Activated naive CD4-positive, alpha-beta T cell (primary cell): ENCODE results near the gene KLF13.

ENCODE experiments used
- DNase-seq, 4 experiments: peaks; one replicate each; lab custom pipeline; 2025; lab: John Stamatoyannopoulos, UW

Gene KLF13

DNA sequence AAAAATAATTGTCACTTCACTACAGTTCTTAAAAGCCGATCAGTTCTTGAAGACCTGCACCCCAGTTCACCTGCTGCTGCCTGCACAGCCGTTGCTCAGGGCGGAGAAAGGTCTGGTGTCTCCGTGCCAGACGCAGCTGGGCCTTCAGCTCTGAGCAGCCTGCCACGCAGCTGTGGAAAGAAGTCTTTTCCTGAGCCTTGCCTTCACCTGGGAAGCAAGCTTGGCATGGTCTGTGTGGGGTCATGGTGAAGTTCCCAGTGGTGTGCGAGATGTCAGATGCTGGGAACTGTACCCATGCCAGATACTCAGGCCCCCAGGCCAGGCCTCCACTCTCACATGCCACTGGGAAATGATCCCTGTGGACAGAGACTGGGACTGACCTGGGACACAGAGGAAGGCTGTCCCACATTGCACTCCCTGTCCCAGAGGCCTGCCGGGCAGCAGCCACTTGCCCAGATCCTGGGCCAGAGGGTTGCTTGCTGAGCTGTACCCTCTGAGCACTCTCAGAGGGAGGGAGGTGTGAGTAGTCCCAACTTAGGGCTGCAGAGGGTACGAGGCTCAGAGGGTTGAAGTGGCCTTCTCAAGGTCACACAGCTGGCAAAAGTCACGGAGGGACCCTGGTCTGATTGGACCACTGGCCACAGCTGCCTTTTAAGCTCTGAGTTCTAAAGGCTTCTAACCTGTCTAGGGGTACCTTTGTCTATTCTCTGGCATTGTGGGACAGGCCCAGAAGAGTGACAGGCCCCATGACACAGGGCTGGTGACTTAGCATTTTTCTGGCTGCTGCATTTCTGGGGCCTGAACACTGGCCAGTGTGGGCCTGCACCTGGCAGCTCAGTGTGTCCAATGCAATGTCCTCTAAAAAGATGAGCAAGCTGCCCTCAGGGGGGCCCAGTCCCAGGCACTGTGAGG is 55.4 kb downstream of the KLF13 start:
- no peak for DNase-seq

DNA sequence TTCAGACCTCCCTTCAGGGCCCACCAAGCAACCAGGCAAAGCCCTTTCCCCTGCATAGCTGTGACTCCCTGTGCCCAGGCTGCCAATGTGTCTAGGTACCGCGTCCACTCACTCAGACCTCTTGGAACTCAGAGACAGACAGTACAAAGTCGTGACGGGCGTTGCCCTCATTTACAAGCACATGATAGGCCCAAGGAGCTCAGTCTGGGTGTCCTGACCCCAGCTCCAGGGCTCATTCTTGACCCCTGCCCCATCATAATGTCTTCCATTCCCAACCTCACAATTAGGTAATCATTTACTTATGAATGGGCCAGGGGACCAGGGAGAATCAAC is 56.0 kb downstream of the KLF13 start:
- no peak for DNase-seq

DNA sequence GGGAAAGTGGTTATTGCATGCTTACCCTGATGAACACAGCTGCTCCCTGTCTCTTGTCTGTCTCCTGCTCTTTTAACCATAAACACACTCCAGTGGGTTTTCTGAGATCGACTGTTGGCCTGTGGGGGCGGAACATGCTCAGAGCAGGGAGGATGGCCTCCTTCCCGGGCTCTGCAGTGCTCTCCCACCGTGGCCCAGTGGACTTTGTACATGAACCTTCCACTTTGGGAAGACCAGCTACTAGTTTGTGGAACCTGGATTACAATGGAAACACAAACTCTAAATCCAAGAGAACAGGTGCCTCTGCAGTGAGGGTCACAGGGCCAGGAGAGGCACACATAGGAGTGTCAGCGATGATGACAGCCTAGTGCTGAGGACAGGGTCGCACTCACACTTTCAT is 56.5 kb downstream of the KLF13 start:
- no peak for DNase-seq

DNA sequence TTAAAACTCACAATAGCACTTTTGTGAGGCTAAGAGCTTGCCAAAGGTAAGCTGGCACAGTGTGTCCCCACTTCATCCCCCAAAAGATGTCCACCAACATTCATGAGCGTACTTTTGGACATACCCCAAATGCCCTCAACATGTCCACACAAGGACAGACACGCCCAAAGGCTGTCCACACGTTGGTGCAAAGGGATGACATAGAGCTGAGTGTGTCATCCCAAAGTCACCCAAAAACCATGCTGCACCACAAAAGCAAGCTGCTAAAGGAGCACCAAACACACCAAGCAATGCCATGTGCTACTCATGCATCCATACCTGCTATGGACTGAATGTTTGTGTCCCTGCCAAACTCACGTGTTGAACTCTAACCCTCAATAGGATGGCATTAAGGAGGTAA is 57.9 kb downstream of the KLF13 start:
- DNase-seq, result no peak

DNA sequence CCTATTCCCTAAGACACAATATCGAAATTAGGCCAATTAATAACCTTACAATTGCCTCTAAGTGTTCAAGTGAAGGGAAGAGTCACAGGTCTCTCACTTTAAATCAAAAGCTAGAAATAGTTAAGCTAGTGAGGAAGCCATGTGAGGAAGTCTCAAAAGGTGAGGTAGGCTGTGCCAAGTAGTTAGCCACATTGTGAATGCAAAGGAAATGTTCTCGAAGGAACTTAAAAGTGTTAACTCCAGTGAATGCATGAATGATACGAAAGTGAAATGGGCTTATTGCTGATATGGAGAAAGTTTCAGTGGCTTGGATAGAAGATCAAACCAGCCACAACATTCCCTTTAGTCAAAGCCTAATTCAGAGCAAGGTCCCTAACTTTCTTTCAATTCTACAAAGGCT is 59.1 kb downstream of the KLF13 start:
- DNase-seq, result no peak

DNA sequence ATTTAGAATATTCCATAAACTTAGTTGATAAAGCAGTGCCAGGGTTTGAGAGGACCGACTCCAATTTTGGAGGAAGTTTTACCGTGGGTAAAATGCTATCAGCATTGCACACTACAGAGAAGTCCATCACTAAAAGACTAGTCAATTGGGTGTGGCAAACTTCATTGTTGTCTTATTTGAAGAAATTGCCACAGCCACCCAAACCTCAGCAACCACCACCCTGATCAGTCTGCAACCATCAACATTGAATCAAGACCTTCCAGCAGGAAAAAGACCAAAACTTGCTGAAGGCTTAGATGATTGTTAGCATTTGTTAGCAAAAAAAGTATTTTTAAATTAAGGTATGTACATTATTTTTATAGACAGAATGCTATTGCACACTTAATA is 60.5 kb downstream of the KLF13 start:
- no peak for DNase-seq

DNA sequence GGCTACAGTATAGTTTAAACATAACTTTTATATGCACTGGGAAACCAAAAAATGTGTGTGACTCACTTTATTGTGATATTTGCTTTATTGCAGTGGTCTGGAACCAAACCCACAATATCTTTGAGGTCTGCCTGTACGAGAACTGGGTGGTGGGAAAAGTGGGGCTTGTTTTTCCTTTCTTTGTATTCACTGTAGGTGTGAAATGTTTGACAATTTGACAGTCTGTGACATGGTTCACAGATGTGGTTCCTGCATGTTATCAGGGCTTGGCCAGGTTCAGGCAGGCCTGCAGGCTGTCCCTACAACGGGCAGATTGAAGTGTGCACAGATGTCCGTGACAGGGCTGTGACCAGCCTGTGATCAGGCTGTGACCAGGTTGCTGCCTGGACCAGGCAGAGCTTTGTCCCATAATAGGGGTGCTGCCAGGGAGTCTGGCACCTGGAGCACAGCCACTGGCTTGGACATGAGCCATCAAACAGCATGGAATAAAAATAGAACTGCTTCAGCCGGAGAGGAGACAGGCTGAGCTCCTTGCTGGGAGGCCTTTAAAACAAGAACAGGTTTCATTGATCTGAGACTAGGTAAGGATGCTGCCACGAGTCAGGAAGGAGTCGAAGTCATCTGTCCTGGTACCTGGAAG is 61.0 kb downstream of the KLF13 start:
- DNase-seq, result no peak

DNA sequence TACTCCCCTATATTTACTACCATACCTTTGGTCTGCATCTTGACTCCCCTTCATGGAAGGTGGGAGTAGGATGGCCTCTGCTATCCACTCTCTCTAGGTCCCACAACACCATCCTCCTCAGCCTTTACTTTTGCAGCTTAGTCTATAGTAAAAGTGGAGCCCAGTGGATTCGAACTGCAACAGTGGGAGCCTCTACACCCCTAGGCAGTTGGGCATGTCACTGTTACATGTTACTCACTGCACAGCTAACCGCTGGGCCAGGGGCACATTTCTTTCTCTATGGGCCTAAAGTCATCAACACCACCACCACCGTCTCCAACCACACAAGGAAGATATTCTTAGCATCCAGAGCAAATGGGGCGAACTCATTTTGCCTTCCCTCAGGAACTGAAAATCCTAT is 62.9 kb downstream of the KLF13 start:
- DNase-seq, result no peak

DNA sequence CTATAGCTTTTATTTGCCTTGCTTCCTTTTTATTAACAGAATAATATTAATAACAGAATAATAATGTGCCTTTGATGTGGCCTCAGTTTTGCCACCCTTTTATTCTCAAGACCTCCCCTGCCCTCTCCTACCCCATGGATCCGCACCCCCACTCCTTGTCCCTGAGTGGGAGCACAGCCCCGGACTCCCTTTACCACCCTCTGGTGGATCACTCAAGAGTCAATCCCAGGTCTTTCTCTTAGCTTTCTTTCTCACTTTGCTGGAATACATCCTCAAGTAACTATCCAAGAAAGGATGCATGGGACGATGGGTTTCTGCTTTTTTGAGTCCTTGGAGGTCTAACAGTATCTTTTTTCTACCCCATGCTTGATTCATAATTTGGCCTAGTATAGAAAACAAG is 63.4 kb downstream of the KLF13 start:
- DNase-seq, result no peak

DNA sequence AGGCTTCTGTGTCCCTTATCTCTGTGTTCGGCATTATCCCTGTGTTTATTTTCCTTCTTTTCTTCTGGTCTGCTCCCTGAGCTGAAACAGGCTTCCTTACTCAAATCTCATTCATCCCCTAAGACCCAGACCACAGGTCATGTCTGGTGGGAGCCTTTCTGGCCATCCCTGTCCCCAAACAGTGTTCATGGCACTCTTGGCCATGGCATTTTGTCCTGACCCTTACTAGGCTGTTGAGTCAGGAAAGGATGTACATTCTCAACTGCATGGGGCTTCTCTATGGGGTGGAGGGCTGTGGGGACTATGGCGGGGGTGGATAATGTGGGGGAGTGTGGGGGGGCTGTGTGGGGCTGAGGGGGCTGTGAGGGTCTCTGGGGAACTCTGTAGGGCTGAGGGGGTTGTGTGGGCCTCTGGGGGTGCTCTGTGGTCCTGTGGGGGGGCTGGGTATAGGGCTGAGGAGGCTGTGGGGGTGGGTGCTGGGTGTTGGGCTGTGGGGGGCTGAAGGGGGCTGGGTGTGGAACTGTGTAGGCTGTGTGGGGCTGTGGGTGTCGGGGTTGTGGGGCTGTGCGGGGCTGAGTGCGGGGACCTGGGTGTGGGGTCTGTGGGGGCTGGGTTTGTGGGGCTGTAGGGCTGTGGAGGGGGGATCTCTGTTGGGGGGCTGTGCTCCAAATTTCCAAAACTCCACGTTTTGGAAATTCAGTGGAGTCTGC is 64.3 kb downstream of the KLF13 start:
- no peak for DNase-seq

DNA sequence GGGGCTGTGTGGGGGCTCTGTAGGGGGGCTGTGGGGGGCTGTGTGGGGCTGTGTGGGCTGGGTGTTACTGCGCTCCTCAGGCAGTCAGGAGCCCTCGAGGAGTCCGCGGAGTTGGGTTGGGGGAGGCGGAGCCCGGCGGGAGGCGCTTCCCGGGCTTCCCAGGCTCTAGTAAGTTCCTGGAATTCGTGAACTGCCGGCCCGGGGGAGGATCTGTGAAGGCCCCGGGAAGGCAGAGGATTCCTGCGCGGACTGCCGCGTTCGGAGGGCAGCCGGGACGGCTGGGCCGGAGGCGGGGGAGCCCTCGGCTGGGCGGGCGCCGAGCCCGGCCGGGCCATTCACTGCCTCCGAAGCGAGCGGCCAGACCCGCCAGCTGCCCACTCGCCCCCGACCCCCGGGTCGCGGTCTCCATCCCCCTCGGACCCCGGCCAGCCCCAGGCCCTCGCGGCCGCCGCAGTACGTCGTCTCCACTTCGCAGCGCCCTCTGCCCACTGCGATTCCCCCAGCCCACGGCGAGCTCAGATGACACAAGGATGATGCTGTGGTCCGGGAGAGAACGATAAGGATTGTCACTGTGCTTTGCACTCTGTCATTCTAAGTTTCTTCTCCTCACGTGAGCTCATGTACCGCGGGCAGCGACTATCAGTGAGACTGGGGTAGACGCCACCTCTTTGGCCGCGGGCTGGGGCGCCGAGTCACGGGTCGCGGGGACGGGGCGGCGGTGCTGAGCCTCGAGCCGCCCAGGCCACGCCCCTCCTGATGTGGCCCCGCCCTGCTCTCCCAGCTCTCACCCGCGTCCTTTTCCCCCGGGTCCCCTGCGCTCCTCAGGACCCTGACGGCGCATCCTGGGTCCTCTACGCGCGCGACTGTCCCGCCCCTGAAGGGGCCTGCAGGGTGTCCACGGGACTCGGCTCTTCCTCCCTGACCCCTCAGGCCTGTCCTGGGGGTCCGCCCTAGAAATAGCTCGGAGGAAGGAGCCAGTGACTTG is 65.3 kb downstream of the KLF13 start:
- DNase-seq, result peak in 3 of 4 experiments; percentile 40 to 73 (median 70)

DNA sequence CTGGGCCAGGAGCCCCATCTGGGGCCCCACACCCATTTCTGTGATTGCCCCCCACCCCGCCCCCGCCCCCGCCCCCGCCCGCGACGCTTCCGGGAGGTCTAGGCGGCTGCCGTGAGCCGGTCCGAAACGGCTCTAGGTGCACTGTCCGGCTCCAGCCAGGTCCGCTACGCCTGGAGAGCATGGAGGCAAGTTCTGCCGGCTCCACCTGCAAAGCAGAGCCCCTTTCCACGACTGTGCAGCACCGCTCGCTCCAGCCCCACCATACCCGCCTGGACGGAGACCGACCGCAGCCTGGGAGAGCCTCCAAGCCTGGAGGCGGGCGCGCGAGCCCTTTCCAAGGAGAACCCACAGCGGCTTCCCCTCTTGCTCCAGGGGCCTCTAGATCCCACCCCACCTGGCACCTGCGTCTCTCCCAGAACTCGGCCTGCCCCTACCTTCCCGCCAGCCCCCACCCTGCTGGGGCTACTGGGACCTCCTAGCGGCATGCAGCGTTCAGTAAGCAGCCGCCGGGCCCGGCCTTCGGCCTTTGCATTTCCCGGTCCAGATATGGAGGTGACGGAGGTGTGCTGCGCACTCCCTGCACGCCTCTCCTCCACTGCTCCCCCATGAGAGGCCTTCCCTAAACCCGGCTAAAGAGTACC is 66.2 kb downstream of the KLF13 start:
- DNase-seq, result peak in 1 of 4 experiments; percentile 18

DNA sequence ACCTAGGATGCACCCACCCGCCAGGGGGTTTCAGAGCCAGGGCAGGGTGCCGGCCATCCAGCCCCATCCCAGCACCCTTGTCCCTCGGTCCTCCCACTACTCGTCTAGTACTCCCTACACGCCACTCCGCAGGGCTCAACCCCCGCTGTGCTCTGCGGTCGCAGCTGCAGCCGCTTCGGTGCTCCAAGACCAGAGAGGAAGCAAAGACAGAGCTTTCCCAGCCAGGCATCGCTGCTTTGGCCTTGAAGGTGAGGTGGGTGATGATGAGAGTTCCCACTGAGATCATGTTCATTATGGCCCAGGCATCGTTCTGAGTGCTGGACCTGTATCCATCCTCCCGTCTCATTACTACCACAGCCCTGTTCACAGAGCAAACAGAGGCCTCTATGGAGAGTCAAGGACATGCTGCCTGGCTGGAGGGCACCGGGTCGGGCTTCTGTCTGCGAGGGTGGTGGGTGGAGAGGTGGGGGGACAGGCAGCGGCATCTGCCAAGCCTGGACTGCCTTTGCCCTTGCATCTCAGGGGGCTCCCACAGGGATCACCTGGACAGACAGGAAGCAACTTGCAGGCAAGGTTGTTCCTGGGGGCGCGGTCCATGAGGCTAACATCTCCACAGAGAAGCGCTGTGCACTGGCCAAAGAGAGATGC is 66.9 kb downstream of the KLF13 start:
- DNase-seq, result no peak

DNA sequence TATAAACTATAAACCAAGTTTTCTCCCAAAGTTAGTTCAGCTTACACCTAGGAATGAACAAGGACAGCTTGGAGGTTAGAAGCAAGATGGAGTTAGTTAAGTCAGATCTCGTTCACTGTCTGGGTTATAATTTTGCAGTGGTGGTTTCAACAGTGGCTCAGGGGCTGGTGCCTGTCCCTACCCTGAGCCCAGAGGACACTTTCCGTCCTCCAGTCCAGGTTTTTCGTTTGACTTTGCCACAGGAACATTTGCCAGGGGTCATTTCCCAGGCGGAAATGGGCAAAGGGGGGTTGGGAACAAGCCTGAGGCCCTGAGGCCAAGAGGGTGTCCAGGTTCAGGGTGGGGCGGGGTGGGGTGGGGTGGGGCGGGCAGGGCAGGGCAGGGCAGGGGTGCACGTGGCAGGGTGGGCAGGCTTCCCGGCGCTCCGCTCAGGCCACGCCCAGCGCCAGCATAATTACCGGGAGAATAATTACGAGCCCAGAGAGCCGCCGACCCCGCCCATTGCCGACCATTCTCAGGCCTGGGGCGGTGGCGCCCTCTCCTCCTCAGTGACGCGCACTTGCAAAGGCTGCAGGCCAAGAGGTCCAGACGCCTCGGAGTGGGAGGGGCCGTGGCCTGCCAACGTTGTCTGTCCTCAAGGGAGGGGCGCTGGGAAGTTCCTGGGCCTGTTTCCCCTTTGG is 70.4 kb downstream of the KLF13 start:
- DNase-seq, result no peak

DNA sequence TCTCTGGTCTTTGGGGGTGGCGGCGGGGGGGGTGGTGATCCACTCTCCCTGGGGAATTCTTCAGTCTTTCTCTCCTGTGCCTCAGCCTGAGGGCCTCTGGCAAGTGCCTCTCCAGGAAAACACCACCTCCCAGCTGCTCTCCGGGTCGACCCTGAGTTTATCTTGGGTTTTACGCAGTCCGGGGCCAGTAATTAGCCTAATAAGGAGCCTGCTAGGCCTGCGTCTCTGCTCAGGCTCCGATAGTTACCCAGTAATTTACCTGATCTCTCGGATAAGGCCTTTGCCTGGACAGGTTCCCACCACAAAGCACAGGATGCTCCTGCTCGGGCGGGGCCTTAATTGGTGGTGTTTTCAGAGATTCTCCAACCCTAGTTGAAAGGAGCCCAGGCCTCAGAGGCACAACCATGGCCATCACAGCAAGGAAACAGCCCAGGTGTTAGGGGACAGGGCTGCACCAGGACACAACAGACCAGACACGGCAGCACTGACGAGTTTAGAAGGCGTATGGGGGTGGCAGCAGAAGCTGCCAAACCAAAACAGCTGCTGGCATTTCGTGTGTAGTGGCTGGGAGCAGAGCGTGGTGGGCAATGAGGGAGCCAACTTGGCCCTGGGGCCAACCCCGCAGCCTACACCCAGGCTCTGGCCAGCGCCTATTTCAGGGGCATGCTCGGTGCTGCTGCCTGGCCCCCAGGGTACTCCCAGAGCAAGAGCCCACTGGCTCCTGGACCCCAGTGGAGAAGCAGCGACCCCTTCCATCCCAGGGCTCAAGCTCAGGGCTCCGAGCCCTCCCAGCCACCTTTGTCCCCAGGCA is 71.4 kb downstream of the KLF13 start:
- no peak for DNase-seq

DNA sequence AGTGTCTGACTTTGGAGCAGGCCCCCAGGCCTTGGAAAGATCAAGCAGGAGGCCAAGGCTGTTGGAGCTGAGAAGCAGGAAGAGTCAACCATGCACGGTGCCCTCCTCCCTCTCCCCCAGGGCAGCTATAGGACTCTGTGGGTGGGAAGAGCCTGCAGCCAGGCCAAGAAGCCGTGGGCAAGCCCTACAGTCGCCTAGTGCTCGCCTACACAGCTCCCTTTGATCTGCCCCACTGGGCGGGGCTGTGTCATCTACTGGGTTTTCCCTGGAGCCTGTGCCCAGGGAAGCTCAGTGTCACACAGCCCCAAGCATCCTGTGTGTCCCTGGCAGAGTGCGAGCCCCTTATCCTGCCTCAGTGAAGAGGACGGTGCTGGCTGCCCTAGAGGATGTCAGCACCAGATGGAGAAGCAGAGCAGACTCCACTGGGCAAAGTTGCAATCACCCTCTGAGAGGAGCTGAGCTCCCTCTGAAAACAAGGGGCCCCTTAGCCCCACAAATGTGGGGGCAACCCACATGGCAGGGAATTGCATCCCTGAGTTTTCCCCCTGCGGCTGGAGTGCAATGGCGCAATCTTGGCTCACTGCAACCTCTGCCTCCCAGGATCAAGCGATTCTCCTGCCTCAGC is 72.2 kb downstream of the KLF13 start:
- no peak for DNase-seq

DNA sequence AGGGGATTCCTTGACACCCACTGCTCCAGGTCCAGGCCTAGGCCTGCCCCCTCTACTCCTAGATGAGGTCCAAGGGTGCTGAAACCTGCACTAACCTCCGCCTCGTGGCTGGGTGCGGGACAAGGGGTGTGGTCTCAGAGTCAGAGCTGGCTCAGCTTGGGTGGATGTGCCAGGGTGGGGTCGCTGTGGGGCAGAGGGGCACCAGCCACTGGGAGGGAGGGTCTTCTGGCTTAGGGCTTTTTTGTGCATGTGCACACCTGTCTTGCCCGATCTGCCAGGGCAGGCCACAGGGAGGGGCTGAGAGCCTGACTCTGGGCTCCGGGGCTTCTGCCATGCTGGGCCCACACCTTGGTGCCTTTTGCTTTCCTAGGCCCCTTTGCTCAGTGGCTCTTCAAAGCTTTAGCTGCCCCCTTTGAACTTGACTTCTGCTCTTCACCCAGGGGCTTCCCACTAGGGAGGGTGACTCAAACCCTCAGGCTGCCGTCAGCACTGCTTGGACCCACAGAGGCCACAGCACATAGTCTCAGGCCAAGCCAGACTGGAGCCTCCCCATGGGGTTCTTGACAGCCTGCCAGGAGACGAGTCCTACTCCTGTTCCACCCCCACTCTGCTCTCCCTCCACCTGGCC is 73.0 kb downstream of the KLF13 start:
- no peak for DNase-seq

DNA sequence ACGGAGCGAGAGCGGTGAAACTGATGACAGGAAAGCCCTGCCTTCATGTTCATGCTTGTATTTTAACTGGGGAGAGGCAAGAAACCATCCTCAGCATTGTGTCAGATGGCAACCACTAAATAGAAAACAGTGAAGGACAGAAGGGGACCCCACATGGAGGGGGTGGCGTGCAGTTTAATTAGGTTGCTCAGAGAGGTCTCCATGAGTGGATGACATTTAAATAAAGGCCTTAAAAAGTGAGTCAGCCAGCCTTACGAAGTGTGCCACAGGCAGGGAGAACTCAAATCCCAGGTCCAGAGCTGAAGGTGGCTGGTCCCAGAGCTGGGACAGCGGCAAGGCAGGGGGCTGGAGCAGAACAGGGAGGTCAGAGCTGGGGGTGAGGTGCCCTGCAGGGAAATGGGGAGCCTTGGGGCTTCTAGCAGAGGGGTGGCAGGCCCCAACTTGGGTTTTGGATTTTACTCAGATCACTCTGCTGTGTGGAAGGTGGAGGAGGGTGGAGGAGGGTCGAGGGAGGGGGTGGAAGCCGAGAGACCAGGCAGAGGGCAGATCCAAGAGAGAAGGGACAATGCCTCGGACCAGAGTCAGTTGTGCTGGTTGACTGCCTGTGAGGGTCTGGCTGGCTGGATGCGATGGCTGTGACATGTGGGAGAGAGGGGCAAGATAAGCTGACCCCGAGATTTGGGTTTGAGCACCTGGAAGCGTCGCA is 73.7 kb downstream of the KLF13 start:
- DNase-seq, result no peak
